HepG2 (cell line): ENCODE data around the gene CYBB. TPM values are rescaled to one million over a fixed set of nuclear protein-coding genes. Genes with fewer than 3 reads are reported as not detected.

Experiments
- ATAC-seq: fragments of 200-7000 bp; cut with Tn5 transposase; 3 replicates; pipeline ENCODE4 v1.9.1; 2020; ENCODE audit warnings: mild to moderate bottlenecking, moderate library complexity
- BruUV-seq: library from RNA; stranded (reverse); fragments of 400-500 nt; replicated peaks from 2 replicates; lab custom pipeline; 2021; lab: Mats Ljungman, UMichigan
- CTCF ChIA-PET: fragments of 300-600 bp; formaldehyde crosslinking; extraction: SDS; loops from one replicate; lab custom pipeline; 2021; ENCODE audit warnings: low total read pairs, inconsistent platforms, low intra/inter-chr PET ratio; lab: Yijun Ruan, JAX
- POLR2A ChIA-PET: fragments of 350-600 bp; sonication (Branson Sonifier 250); formaldehyde crosslinking; loops from one replicate; lab custom pipeline; 2020; ENCODE audit warnings: antibody characterized with exemption, inconsistent platforms; lab: Yijun Ruan, JAX
- DNase-seq: peaks from one replicate; pipeline ENCODE4 v3.0.0-alpha.2; 2015; ENCODE audit warnings: low spot score
- FAIRE-seq: peaks from 3 replicates; lab custom pipeline; 2011; peaks lifted over from hg19 to GRCh38; lab: Jason Lieb, UNC
- H2AFZ ChIP-seq: one replicate; pipeline ENCODE4 v1.6.1; 2011; ENCODE audit warnings: low read length, inconsistent platforms
- H3K27ac ChIP-seq: fragments of 300-600 bp; 3 replicates; pipeline ENCODE4 v1.8.0; 2011; ENCODE audit warnings: mixed run types, mild to moderate bottlenecking, mixed read lengths, low read length, inconsistent platforms; ENCODE audit not compliant: insufficient read depth; ENCODE audit errors: extremely low read length
- H3K27me3 ChIP-seq, 2 experiments: fragments of 200-600 bp in 1 of 2; 2 replicates in 1 of 2; 3 replicates in 1 of 2; pipeline versions ENCODE4 v1.6.0 to v1.8.0; 2011; ENCODE audit warnings: low read length in 2 of 2, mild to moderate bottlenecking in 2 of 2, moderate library complexity in 2 of 2, inconsistent platforms in 1 of 2; ENCODE audit not compliant: insufficient read depth in 2 of 2, control insufficient read depth in 1 of 2
- H3K36me3 ChIP-seq, 2 experiments: fragments of 200-600 bp in 1 of 2; replicated peaks in 1 of 2; 2 replicates in 1 of 2; 3 replicates in 1 of 2; pipeline versions ENCODE4 v1.5.1 to v1.8.0; 2011; ENCODE audit warnings: low read length in 2 of 2, inconsistent platforms in 1 of 2; ENCODE audit not compliant: insufficient read depth in 2 of 2, control insufficient read depth in 1 of 2
- H3K4me1 ChIP-seq: 2 replicates; pipeline ENCODE4 v1.5.1; 2012; ENCODE audit warnings: low read length, inconsistent platforms; ENCODE audit not compliant: insufficient read depth
- H3K4me2 ChIP-seq: 2 replicates; pipeline ENCODE4 v1.6.0; 2011; ENCODE audit warnings: low read depth, low read length, inconsistent platforms
- H3K4me3 ChIP-seq, 3 experiments: fragments of 200-600 bp in 1 of 3; sonication (generic), shearing (Covaris generic) in 1 of 3; replicated peaks in 1 of 3; 2 replicates each; pipeline ENCODE4 v1.5.1; 2011 to 2016; ENCODE audit warnings: low read length in 3 of 3, inconsistent platforms in 2 of 3, low read depth in 2 of 3, mild to moderate bottlenecking in 2 of 3, control low read depth in 1 of 3, mixed read lengths in 1 of 3; ENCODE audit not compliant: insufficient read depth in 1 of 3
- H3K79me2 ChIP-seq: one replicate; pipeline ENCODE4 v1.6.1; 2011; ENCODE audit warnings: low read length, inconsistent platforms; ENCODE audit not compliant: insufficient read depth
- H3K9ac ChIP-seq: 2 replicates; pipeline ENCODE4 v1.6.0; 2011; ENCODE audit warnings: mild to moderate bottlenecking, low read depth, low read length, inconsistent platforms; ENCODE audit not compliant: insufficient read depth
- H3K9me3 ChIP-seq: 2 replicates; pipeline ENCODE4 v1.5.1; 2012; ENCODE audit warnings: mild to moderate bottlenecking, low read length
- H4K20me1 ChIP-seq: 2 replicates; pipeline ENCODE4 v1.6.0; 2011; ENCODE audit warnings: inconsistent platforms, mild to moderate bottlenecking, low read length, moderate library complexity; ENCODE audit not compliant: insufficient read depth
- EEA1 ChIP-seq: sonication (generic); formaldehyde crosslinking; IDR thresholded peaks from 2 replicates; pipeline ENCODE4 v1.5.1; 2020; ENCODE audit warnings: mild to moderate bottlenecking, missing genetic modification reagents, borderline replicate concordance
- ELF4 ChIP-seq: sonication (generic); formaldehyde crosslinking; IDR thresholded peaks from 2 replicates; pipeline ENCODE4 v1.5.0; 2020; ENCODE audit warnings: missing genetic modification reagents, mild to moderate bottlenecking, moderate library complexity, borderline replicate concordance
- MYNN ChIP-seq: sonication (generic); formaldehyde crosslinking; IDR thresholded peaks from 2 replicates; pipeline ENCODE4 v1.4.0; 2020; ENCODE audit warnings: mild to moderate bottlenecking, low read depth, missing genetic modification reagents
- TBL1XR1 ChIP-seq: fragments of 150-350 bp; IDR thresholded peaks from 2 replicates; pipeline ENCODE4 v1.6.1; 2014; ENCODE audit warnings: borderline replicate concordance, low read length; ENCODE audit not compliant: partially characterized antibody
- ZNF329 ChIP-seq: sonication (generic); formaldehyde crosslinking; IDR thresholded peaks from 2 replicates; pipeline ENCODE4 v1.9.0; 2021; ENCODE audit warnings: low read depth, mild to moderate bottlenecking, missing genetic modification reagents
- ZNF816 ChIP-seq: sonication (generic); formaldehyde crosslinking; IDR thresholded peaks from 2 replicates; pipeline ENCODE4 v1.8.0; 2022; ENCODE audit warnings: missing genetic modification reagents, mild to moderate bottlenecking, borderline replicate concordance
- in situ Hi-C: cut with HindIII; loops from 2 replicates; pipeline ENCODE4 v1.10.0; 2017; ENCODE audit warnings: low pct_unique_long_range_greater_than_20kb; ENCODE audit not compliant: extremely low pct_ligation_motif_present
- intact Hi-C: fragments of 100-400 bp; cut with micrococcal nuclease; formaldehyde crosslinking; loops from one replicate; pipeline ENCODE4 v1.10.0; 2022; ENCODE audit not compliant: unreplicated experiment
- polyA plus RNA-seq, 8 experiments: library from polyadenylated mRNA; depleted of rRNA in 3 of 8; stranded (reverse) in 7 of 8; unstranded in 1 of 8; fragments of >200 nt; fragmentation: Illumina TruSeq in 4 of 8; extraction: Trizol in 4 of 8; gene quantifications; 2 replicates each; pipeline versions ENCODE4 v1.2.1 to v1.2.3, GENCODE V29; 2011 to 2016; ENCODE audit warnings: low read depth in 4 of 8, missing spikeins in 1 of 8, mixed read lengths in 1 of 8; ENCODE audit not compliant: insufficient read depth in 1 of 8
- total RNA-seq, 5 experiments: library from RNA; depleted of rRNA; stranded (reverse); fragments of >200 nt; fragmentation: Illumina TruSeq; extraction: Trizol; gene quantifications; 2 replicates each; pipeline ENCODE4 v1.2.3, GENCODE V29; 2016; ENCODE audit warnings: low read depth in 1 of 5
- TF ChIP-seq, protein P1 (sequence below), 2 experiments: sonication (generic) in 1 of 2; formaldehyde crosslinking in 1 of 2; IDR thresholded peaks; 2 replicates each; pipeline versions ENCODE4 v1.4.0 to v1.6.1; 2018 to 2020; ENCODE audit warnings: missing genetic modification reagents in 2 of 2, borderline replicate concordance in 1 of 2, low read depth in 1 of 2, mild to moderate bottlenecking in 1 of 2, missing biosample characterization in 1 of 2
- TF ChIP-seq, protein P2 (sequence below): sonication (generic); formaldehyde crosslinking; IDR thresholded peaks from 2 replicates; pipeline ENCODE4 v1.9.0; 2021; ENCODE audit warnings: missing genetic modification reagents, borderline replicate concordance

CYBB gene
- total and polyA plus RNA-seq, 2 of the 13 experiments (the other 11 are each of a cell fraction or from before 2014, with no cell fraction given): not detected

- BruUV-seq: no TSS peak
Observed at GRCh38 chrX:37776283-37776986, 3.4 kb upstream of the CYBB start.

More at GRCh38 chrX:37776283-37776986, 3.4 kb upstream of the CYBB start:
- intact Hi-C loops (no loop called here), in situ Hi-C loops (no loop called here)
- no peaks in the 10 kb centered on the region for H3K27me3 ChIP-seq
- H3K27ac ChIP-seq: no peak overlapping the region
- FAIRE-seq (no peak), DNase-seq (no peak), ATAC-seq (no peak)
- H3K79me2 ChIP-seq: no peaks in the 10 kb centered on the region
- H4K20me1 ChIP-seq: no peaks in the 10 kb centered on the region
- CTCF ChIA-PET: no interaction called here
- no peak overlapping the region for H3K9ac ChIP-seq
- H3K4me3 ChIP-seq: no peak overlapping the region
- TF ChIP-seq EEA1 (CRISPR knock-in tag) (no peak), ZNF329 (CRISPR knock-in tag) (no peak), MYNN (CRISPR knock-in tag) (no peak), ZNF816 (CRISPR knock-in tag) (no peak), TBL1XR1 (no peak), ELF4 (no peak)
- TF ChIP-seq, protein P1, sequence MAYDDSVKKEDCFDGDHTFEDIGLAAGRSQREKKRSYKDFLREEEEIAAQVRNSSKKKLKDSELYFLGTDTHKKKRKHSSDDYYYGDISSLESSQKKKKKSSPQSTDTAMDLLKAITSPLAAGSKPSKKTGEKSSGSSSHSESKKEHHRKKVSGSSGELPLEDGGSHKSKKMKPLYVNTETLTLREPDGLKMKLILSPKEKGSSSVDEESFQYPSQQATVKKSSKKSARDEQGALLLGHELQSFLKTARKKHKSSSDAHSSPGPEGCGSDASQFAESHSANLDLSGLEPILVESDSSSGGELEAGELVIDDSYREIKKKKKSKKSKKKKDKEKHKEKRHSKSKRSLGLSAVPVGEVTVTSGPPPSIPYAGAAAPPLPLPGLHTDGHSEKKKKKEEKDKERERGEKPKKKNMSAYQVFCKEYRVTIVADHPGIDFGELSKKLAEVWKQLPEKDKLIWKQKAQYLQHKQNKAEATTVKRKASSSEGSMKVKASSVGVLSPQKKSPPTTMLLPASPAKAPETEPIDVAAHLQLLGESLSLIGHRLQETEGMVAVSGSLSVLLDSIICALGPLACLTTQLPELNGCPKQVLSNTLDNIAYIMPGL (CRISPR knock-in tag; IDR thresholded peaks at IDR 0.05; ENCODE audit: borderline replicate concordance in 1 of 2, low read depth in 1 of 2): no peak
- TF ChIP-seq, protein P2, sequence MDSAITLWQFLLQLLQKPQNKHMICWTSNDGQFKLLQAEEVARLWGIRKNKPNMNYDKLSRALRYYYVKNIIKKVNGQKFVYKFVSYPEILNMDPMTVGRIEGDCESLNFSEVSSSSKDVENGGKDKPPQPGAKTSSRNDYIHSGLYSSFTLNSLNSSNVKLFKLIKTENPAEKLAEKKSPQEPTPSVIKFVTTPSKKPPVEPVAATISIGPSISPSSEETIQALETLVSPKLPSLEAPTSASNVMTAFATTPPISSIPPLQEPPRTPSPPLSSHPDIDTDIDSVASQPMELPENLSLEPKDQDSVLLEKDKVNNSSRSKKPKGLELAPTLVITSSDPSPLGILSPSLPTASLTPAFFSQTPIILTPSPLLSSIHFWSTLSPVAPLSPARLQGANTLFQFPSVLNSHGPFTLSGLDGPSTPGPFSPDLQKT (CRISPR knock-in tag): no peak
- H3K4me1 ChIP-seq: no peaks in the 10 kb centered on the region
- no peaks in the 10 kb centered on the region for H3K9me3 ChIP-seq
- H3K36me3 ChIP-seq: no peaks in the 10 kb centered on the region
- no peak overlapping the region for H3K4me2 ChIP-seq
- POLR2A ChIA-PET: no interaction called here
- no peak overlapping the region for H2AFZ ChIP-seq
